ENCODE measurements around the gene ADAMTSL2. TPM values are rescaled to one million over a fixed set of nuclear protein-coding genes. Genes with fewer than 3 reads are reported as not detected.

ADAMTSL2 gene
- total RNA-seq, 1 donor from 2014 or later, result 1.3 TPM

- Mint-ChIP-seq H3K27ac (ENCODE audit: unreplicated experiment) (no peak overlapping the region), H3K9me3 (ENCODE audit: unreplicated experiment) (peaks cover 9% of the 10 kb centered on the region), H3K4me3 (ENCODE audit: unreplicated experiment) (no peak overlapping the region), H3K4me1 (ENCODE audit: low read depth, unreplicated experiment) (peaks cover 15% of the 10 kb centered on the region), H3K27me3 (ENCODE audit: unreplicated experiment) (peaks cover 13% of the 10 kb centered on the region), H3K36me3 (ENCODE audit: unreplicated experiment) (no peaks in the 10 kb centered on the region)
- no peak for TF ChIP-seq CTCF (IDR thresholded peaks at IDR 0.05; ENCODE audit: partially characterized antibody, unreplicated experiment)
- no peak for DNase-seq
Observed at GRCh38 chr9:133573791-133574515, 39.4 kb downstream of the ADAMTSL2 start.

GRCh38 chr9:133574771-133575170 lies 40.3 kb downstream of the ADAMTSL2 start:
- no peak overlapping the region for H3K4me3 Mint-ChIP-seq (ENCODE audit: unreplicated experiment)

GRCh38 chr9:133575186-133576030 lies 40.9 kb downstream of the ADAMTSL2 start:
- Mint-ChIP-seq H3K27me3 (ENCODE audit: unreplicated experiment) (peaks cover 7% of the 10 kb centered on the region), H3K9me3 (ENCODE audit: unreplicated experiment) (peaks cover 4% of the 10 kb centered on the region), H3K4me3 (ENCODE audit: unreplicated experiment) (no peak overlapping the region), H3K27ac (ENCODE audit: unreplicated experiment) (no peak overlapping the region), H3K36me3 (ENCODE audit: unreplicated experiment) (no peaks in the 10 kb centered on the region), H3K4me1 (ENCODE audit: low read depth, unreplicated experiment) (peaks cover 6% of the 10 kb centered on the region)
- no peak for TF ChIP-seq CTCF (IDR thresholded peaks at IDR 0.05; ENCODE audit: partially characterized antibody, unreplicated experiment)
- DNase-seq, result no peak

More at GRCh38 chr9:133574771-133575170, 40.3 kb downstream of the ADAMTSL2 start:
- DNase-seq, result no peak
- H3K9me3 Mint-ChIP-seq (ENCODE audit: unreplicated experiment), result peaks cover 6% of the 10 kb centered on the region
- no peaks in the 10 kb centered on the region for H3K36me3 Mint-ChIP-seq (ENCODE audit: unreplicated experiment)
- no peak for TF ChIP-seq CTCF (IDR thresholded peaks at IDR 0.05; ENCODE audit: partially characterized antibody, unreplicated experiment)
- no peak overlapping the region for H3K27ac Mint-ChIP-seq (ENCODE audit: unreplicated experiment)
- H3K4me1 Mint-ChIP-seq (ENCODE audit: low read depth, unreplicated experiment), result peaks cover 8% of the 10 kb centered on the region
- H3K27me3 Mint-ChIP-seq (ENCODE audit: unreplicated experiment), result peaks cover 10% of the 10 kb centered on the region

- peaks cover 6% of the 10 kb centered on the region for H3K27me3 Mint-ChIP-seq (ENCODE audit: unreplicated experiment)
- no peak for DNase-seq
- no peaks in the 10 kb centered on the region for H3K36me3 Mint-ChIP-seq (ENCODE audit: unreplicated experiment)
- H3K27ac Mint-ChIP-seq (ENCODE audit: unreplicated experiment), result no peak overlapping the region
- peaks cover 4% of the 10 kb centered on the region for H3K9me3 Mint-ChIP-seq (ENCODE audit: unreplicated experiment)
- H3K4me1 Mint-ChIP-seq (ENCODE audit: low read depth, unreplicated experiment), result peaks cover 11% of the 10 kb centered on the region
- no peak for TF ChIP-seq CTCF (IDR thresholded peaks at IDR 0.05; ENCODE audit: partially characterized antibody, unreplicated experiment)
- no peak overlapping the region for H3K4me3 Mint-ChIP-seq (ENCODE audit: unreplicated experiment)
Observed at GRCh38 chr9:133576031-133576874, 41.7 kb downstream of the ADAMTSL2 start.

Measured in glutamatergic neuron (in vitro differentiated cells).